Hematopoietic multipotent progenitor cell treated with erythropoietin and hydrocortisone succinate and interleukin-3 and kit ligand, for 8 days (in vitro differentiated cells): ENCODE results near the gene EN2.
A peak's percentile ranks its signal among the peaks of the same experiment; 100 is the strongest.

Experiments
- DNase-seq: peaks from one replicate; pipeline ENCODE4 v3.0.0-alpha.2; 2015

Gene EN2

DNA sequence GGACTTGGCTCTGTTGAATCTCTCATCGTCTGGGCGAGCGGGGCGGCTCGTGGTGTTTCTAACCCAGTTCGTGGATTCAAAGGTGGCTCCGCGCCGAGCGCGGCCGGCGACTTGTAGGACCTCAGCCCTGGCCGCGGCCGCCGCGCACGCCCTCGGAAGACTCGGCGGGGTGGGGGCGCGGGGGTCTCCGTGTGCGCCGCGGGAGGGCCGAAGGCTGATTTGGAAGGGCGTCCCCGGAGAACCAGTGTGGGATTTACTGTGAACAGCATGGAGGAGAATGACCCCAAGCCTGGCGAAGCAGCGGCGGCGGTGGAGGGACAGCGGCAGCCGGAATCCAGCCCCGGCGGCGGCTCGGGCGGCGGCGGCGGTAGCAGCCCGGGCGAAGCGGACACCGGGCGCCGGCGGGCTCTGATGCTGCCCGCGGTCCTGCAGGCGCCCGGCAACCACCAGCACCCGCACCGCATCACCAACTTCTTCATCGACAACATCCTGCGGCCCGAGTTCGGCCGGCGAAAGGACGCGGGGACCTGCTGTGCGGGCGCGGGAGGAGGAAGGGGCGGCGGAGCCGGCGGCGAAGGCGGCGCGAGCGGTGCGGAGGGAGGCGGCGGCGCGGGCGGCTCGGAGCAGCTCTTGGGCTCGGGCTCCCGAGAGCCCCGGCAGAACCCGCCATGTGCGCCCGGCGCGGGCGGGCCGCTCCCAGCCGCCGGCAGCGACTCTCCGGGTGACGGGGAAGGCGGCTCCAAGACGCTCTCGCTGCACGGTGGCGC, at the start of gene EN2:
Gene EN2, plus strand, starts transcription at position 19 of the 767 bp plus-strand sequence. Its CDS starts 249 bp downstream, at position 268.
- DNase-seq: no peak

DNA sequence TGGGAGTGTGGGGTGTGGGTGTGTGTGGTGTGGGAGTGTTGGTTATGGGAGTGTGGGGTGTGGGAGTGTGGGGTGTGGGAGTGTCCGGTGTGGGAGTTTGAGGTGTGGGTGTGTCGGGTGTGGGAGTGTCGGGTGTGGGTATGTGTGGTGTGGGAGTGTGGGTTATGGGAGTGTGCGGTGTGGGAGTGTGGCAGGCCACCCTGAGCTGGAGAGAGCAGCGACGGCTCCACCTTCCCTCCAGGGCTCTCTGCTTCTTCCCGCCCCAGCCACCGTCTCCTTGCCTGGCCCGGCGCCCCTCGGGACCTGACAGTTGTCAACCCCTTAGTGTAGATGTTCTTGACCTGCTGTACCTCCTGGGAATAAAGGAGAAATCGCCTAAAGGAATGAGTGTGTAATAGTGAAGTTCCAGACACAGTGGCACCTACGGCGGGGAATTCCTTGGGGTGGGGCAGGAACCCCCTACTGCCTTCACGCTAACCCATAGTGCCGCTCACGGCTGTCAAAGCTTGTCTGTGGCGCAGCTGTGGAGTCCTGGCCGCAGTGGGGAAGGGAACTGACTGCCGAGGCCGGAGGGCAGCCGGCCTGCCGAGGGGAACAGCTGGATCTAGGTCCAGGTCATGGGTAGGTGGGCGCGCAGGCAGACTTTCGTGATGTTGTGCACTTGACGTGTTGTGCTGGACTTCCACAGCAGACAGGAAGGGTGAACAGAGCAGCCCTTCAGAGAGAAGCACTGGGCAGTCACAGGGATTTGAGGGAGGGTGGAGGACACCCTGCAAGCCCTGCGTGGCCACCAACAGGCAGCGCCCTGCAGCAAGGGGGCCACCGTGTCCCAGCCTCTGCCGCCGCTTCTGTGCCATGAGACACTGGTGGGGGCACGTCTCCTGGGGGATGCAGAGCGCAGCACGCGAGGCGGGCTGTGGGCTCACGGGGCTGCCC, 49.0 kb upstream of the EN2 start:
- DNase-seq: no peak

DNA sequence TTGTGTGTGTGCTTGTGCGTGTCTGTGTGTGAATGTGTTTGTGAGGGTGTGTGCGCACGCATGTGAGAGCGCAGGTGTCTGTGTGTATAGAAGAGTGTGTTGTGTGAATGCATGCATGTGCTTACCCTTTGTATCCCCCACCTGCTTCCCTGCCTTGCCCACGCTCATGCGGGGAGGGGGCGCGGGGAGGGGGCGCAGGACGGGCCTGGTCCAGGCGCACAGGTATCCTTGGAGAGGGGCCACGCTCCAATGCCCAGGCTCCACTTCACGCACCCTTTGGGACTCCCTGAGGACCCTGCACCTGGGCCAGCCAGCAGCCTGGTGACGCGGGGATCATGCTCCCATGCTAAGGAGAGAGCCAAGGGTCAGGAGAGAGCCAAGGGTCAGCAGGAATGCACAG, 47.9 kb upstream of the EN2 start:
- DNase-seq: no peak

GRCh38 chr7:155410431-155410830, 47.5 kb upstream of the EN2 start:
- DNase-seq: no peak

DNA sequence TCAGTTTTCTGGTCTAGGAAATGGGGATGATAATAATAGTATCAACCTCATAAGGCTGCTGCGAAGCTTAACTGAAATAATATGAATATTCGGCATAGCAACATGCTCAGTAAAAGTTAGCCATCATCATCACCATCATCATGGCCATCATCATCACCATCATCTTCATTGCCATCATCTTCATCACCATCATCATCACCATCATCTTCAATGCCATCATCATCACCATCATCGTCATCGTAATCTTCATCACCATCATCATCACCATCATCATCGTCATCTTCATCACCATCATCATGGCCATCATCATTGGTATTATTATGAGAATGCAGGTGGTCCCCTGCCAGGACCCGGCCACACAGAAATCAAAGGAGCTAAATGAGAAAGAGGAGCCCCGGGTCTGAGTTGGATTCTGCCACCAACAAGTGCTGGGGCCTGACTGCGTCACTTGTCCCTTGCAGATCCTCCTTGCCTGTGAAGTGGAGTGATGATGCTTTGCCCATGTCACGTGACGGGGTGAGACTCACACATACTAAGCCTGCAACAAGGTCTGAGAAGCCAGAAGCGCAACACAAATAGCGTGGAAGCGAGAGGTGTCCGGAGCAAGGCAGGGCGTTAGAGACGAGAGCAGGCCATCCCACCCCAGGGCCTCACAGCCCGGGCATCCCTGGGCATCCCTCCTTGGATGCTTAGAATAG, 46.1 kb upstream of the EN2 start:
- DNase-seq: no peak

GRCh38 chr7:155412416-155413253, 45.3 kb upstream of the EN2 start:
- DNase-seq: peak; percentile 41

GRCh38 chr7:155414547-155415492, 43.1 kb upstream of the EN2 start:
- no peak for DNase-seq

DNA sequence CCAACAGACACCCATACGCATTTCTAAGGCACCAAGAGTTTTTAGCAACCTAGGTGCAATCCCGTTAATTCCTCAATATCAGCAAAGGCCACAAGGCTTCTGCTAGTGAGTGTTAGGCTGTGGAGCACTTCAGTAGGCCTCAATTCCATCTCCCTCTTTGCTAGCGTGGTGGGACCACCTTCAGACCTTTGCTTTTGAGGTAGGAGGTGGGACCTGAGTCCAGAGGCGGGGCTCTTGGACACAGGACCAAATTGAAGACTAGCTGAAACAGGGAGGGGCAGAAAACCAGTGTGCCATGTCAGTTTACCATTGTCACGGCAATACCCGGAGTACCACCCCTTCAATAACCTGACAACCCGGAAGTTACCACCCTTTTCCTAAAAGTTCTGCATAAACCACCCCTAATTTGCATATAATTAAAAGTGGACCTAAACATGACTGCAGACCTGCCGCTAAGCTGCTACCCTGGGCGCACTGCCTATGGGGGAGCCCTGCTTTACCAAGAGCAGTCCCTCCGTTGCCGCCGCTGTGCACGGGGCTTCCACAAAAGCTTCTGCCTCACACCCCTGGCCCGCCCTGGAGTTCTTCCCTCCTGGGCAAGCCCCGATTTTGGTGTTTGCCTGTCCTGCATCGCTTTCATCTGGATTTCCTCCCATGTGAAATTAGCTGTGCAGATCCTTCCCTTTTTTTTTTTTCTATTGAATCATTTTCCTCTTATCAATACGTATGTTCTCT, 41.1 kb upstream of the EN2 start:
- no peak for DNase-seq

DNA sequence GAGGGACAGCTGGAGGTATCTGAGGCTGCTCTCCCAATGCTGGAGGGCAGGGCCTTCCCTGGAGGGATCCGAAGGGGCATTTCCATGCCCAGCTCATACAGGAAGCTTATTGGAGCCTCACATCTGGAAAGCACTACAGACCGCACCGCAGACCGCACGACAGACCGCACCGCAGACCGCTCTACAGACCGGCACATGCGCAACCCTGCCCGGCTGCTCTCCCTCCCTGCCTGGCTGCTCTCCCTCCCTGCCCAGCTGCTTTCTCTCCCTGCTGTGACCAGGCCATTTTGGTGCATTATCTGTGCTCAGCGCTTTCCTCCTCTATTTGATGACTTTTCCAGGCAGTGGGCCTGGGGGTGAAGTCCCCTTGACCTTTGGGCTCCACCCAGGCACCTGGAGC, 39.6 kb upstream of the EN2 start:
- DNase-seq: no peak

DNA sequence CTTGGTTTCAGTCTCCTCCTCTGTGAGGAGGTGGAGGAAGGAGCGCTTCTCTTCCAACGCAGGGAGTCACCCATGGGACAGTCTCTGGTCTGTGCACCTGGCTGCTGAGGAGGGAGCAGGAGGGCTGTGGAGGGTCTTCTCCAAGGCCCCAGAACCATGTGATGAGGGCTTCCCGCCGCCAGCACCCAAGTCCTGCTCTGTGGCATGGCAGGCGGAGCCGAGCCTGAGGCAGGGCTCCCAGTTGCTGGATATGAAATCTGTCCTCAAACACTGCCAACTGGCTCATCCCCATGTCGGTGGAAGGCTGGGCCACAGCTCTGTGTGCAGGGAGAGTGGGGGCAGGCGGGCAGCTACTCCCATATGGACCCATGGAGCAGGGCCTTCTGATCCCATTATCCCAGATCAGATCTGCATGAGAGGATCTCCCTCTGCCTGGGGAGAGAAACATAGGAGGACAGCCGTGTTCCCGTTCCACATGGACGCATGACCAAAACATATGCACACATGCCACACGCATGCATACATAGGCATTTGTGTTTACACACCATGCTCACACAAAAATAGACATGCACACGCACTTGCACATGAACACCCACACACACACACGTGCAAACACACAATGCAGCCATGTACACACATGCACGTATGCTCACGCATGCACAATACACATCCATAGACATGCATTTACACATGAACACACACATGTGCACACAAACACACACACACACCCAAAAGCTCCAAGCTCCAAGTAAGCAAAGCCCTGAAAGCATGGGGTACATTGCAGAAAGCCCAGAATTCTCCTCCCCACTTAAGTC, 38.8 kb upstream of the EN2 start:
- no peak for DNase-seq

GRCh38 chr7:155420116-155420515, 37.8 kb upstream of the EN2 start:
- no peak for DNase-seq

DNA sequence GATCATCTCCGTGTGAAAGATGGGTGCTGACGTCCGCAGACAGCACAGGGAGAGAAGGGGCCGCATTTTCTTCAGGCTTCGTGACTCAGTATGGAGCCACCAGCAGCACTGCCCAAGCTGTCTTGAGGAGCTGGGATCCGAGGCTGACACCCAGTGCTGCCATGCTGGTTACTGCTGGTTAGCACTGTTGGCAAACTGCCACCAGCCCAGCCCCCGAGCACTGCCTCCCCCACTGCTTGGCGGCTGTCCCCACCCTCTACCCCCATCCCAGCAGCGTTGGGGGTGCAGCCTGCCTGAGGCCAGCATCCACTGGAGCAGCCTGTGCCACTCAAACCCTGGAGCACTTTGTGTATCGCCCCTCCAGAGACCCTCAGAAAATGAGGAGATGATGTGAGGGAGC, 35.8 kb upstream of the EN2 start:
- DNase-seq: no peak

DNA sequence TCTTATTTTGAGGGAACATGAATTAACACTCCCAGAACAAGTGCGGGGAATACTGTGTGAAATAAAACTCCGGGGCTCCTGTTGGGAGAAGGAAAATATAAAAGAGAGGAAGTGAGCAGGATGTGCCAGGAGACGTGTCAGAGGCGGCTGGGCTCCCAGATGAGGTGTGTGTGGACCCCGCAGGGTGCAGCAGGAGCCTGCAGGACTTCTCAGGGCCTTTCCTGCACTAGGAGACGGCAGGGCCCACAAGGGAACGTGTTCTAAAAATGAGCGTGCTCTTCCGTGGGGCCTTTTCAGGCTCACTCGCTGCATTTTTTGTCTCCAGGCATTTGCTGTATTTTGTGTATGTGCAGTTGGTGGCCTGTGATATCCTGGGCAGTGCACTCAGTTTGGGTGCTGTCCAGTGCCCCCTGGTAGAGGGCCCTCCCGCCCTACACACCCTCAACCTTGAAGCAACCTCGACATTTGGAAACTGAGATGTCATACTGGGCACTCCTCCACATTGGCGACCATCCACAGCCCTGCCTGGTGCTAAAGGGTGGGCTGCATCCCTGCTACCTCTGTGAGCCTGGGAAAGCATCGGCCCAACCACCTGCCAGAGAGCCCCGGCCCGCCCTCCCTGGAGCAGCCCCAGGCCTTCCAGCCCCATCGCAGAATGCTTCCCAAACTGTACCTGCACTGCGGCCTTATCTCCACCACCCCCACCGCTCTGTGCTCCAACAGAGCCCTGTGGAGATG, 35.2 kb upstream of the EN2 start:
- DNase-seq: no peak

GRCh38 chr7:155423337-155424285, 34.3 kb upstream of the EN2 start:
- DNase-seq: no peak

GRCh38 chr7:155424301-155425010, 33.5 kb upstream of the EN2 start:
- DNase-seq: no peak

DNA sequence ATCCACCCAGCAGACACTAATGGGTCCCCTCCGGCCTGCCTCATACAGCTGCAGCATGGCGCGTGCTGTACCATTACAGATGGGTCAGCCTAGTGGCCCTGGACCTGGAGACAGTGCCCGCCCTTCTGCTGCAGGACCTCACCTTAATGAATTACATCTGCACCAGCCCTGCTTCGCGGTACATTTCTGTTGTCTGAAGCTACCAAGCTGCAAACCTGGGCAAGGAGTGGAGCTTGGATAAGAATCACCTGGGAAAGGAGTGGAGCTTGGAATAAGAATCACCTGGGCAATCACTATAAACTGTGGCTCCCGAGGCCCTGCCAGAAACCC, 33.0 kb upstream of the EN2 start:
- DNase-seq: no peak

- no peak for DNase-seq
These were observed 32.0 kb upstream of the EN2 start for GRCh38 chr7:155425887-155426286.
